SU-DHL-6 (cell line): ENCODE results near the gene RYR2.

Experiments used
- H2AFZ ChIP-seq: fragments of 200-600 bp; sonication (generic); 2 replicates; pipeline ENCODE4 v1.6.1; 2014; ENCODE audit warnings: low read depth, mild to moderate bottlenecking, moderate library complexity, mixed read lengths, antibody characterized with exemption, low read length; ENCODE audit not compliant: severe bottlenecking
- H3F3A ChIP-seq: fragments of 200-600 bp; shearing (Covaris generic); 2 replicates; pipeline ENCODE4 v1.6.0; 2016; ENCODE audit warnings: antibody characterized with exemption, mild to moderate bottlenecking; ENCODE audit not compliant: insufficient read depth
- H3K27ac ChIP-seq: fragments of 200-600 bp; sonication (generic); 2 replicates; pipeline ENCODE4 v1.5.1; 2016; ENCODE audit warnings: low read depth, mild to moderate bottlenecking, low read length, moderate library complexity, mixed read lengths
- H3K27me3 ChIP-seq: fragments of 200-600 bp; sonication (generic), shearing (Covaris generic); 2 replicates; pipeline ENCODE4 v1.6.0; 2014; ENCODE audit warnings: mild to moderate bottlenecking, low read length
- H3K36me3 ChIP-seq: fragments of 200-600 bp; sonication (generic); 2 replicates; pipeline ENCODE4 v1.6.1; 2014; ENCODE audit warnings: mild to moderate bottlenecking, low read length, mixed read lengths
- H3K4me2 ChIP-seq: fragments of 300-600, 200-600 bp; shearing (Covaris generic), sonication (generic); 2 replicates; pipeline ENCODE4 v1.6.0; 2014; ENCODE audit warnings: low read length, low read depth, mild to moderate bottlenecking; ENCODE audit not compliant: poor library complexity, severe bottlenecking
- H3K4me3 ChIP-seq: fragments of 200-600 bp; sonication (generic); 2 replicates; pipeline ENCODE4 v1.5.1; 2014; ENCODE audit warnings: antibody characterized with exemption, low read length, mild to moderate bottlenecking, mixed read lengths; ENCODE audit not compliant: insufficient read depth, poor library complexity, severe bottlenecking
- H3K79me2 ChIP-seq: fragments of 200-600 bp; sonication (generic); 2 replicates; pipeline ENCODE4 v1.6.1; 2014; ENCODE audit warnings: mild to moderate bottlenecking, low read length, moderate library complexity; ENCODE audit not compliant: insufficient read depth
- H3K9ac ChIP-seq: fragments of 200-600 bp; sonication (generic); 2 replicates; pipeline ENCODE4 v1.7.0; 2014; ENCODE audit warnings: mild to moderate bottlenecking, low read length
- H3K9me2 ChIP-seq: fragments of 200-600 bp; sonication (generic); replicated peaks from 2 replicates; pipeline ENCODE4 v1.6.1; 2014; ENCODE audit warnings: low read length; ENCODE audit not compliant: insufficient read depth
- H3K9me3 ChIP-seq: fragments of 200-600 bp; sonication (generic); 2 replicates; pipeline ENCODE4 v1.6.1; 2014; ENCODE audit warnings: low read length, mixed read lengths; ENCODE audit not compliant: insufficient read depth
- H4K20me1 ChIP-seq: fragments of 200-600 bp; sonication (generic); 2 replicates; pipeline ENCODE4 v1.6.1; 2014; ENCODE audit warnings: low read depth, mild to moderate bottlenecking, antibody characterized with exemption, low read length, moderate library complexity, mixed read lengths
- CTCF ChIP-seq: fragments of 200-600 bp; sonication (generic); IDR thresholded peaks from one replicate; pipeline ENCODE4 v1.5.1; 2017; ENCODE audit warnings: antibody characterized with exemption, mild to moderate bottlenecking, low read length, moderate library complexity; ENCODE audit not compliant: insufficient read depth, poor library complexity, severe bottlenecking
- EZH2phosphoT487 ChIP-seq: fragments of 200-600 bp; sonication (generic), shearing (Covaris generic); conservative IDR thresholded peaks from 2 replicates; pipeline ENCODE4 v1.6.1; 2018; ENCODE audit warnings: mild to moderate bottlenecking, antibody characterized with exemption, low read length, moderate library complexity, mixed read lengths

Gene RYR2

GRCh38 chr1:237219751-237220642 is 178.0 kb downstream of the RYR2 start:
- no peak overlapping the region for H2AFZ ChIP-seq
- H3K9me3 ChIP-seq = peaks cover 3% of the 10 kb centered on the region; the same call in 1 of the 2 replicates
- no peaks in the 10 kb centered on the region for H3K9me2 ChIP-seq
- H3K27ac ChIP-seq = no peak overlapping the region
- H3F3A ChIP-seq = no peaks in the 10 kb centered on the region
- no peaks in the 10 kb centered on the region for H3K79me2 ChIP-seq
- no peaks in the 10 kb centered on the region for H3K36me3 ChIP-seq
- no peak for TF ChIP-seq CTCF
- no peak for TF ChIP-seq EZH2phosphoT487
- H3K4me2 ChIP-seq = no peak overlapping the region
- H4K20me1 ChIP-seq = no peaks in the 10 kb centered on the region
- H3K4me3 ChIP-seq = no peak overlapping the region
- H3K9ac ChIP-seq = no peak overlapping the region
- H3K27me3 ChIP-seq = no peaks in the 10 kb centered on the region; the same call in 1 of the 2 replicates

GRCh38 chr1:237223419-237223818 is 181.4 kb downstream of the RYR2 start:
- Histone ChIP-seq H3K27ac (no peak overlapping the region), H3K9me2 (no peaks in the 10 kb centered on the region), H3K9ac (no peak overlapping the region), H3F3A (no peaks in the 10 kb centered on the region), H3K27me3 (no peaks in the 10 kb centered on the region), H3K36me3 (no peaks in the 10 kb centered on the region), H3K4me3 (no peak overlapping the region), H3K79me2 (no peaks in the 10 kb centered on the region), H4K20me1 (no peaks in the 10 kb centered on the region), H3K9me3 (peaks cover 3% of the 10 kb centered on the region; the same call in 1 of the 2 replicates), H2AFZ (no peak overlapping the region), H3K4me2 (no peak overlapping the region)
- no peak for TF ChIP-seq CTCF
- no peak for TF ChIP-seq EZH2phosphoT487

- Histone ChIP-seq H3F3A (no peaks in the 10 kb centered on the region), H3K4me2 (no peak overlapping the region), H3K4me3 (no peak overlapping the region), H2AFZ (no peak overlapping the region), H4K20me1 (no peaks in the 10 kb centered on the region), H3K9me3 (peaks cover 3% of the 10 kb centered on the region; the same call in 1 of the 2 replicates), H3K9ac (no peak overlapping the region), H3K27me3 (no peaks in the 10 kb centered on the region), H3K27ac (no peak overlapping the region), H3K79me2 (no peaks in the 10 kb centered on the region), H3K9me2 (no peaks in the 10 kb centered on the region), H3K36me3 (no peaks in the 10 kb centered on the region)
- no peak for TF ChIP-seq EZH2phosphoT487
- no peak for TF ChIP-seq CTCF
Observed at GRCh38 chr1:237226177-237226944, 184.4 kb downstream of the RYR2 start.
